GM19468 (cell line): ENCODE measurements around the gene SLC28A1.
A peak's percentile ranks its signal among the peaks of the same experiment; 100 is the strongest.
"Not testable (repeated sequence)": the region's sequence is repeated elsewhere in the genome, so short reads cannot be mapped to it uniquely, and the experiment has no call there.

Experiments
- ATAC-seq: cut with Tn5 transposase; IDR thresholded peaks from one replicate; pipeline ENCODE4 v1.9.1; 2021; ENCODE audit warnings: mild to moderate bottlenecking, moderate library complexity, moderate number of reproducible peaks; ENCODE audit not compliant: unreplicated experiment; ENCODE audit errors: extremely low read depth

The SLC28A1 gene

GRCh38 chr15:84908564-84908963, 24.1 kb downstream of the SLC28A1 start:
- ATAC-seq: no peak

DNA sequence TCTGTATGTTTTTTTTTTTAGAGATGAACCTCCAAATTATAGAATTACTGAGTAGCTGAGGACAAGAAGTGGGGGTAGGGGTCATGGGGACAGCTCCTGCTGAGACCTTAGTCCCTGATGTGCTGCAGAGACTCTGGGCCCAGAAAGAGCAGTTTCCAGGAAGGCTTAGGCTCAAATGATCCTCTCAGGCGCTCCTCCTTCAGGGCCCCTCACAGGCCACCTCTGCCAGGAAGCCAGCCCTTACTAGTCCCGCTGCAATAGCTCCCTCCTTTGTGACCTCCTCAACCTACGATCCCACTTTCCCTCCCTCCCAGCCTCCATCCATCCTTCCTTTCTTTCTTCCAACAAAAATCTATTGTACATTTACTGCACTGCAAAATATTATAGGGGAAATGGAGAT, 24.6 kb downstream of the SLC28A1 start:
- ATAC-seq: no peak

GRCh38 chr15:84909782-84910181, 25.3 kb downstream of the SLC28A1 start:
- ATAC-seq: no peak

GRCh38 chr15:84910928-84911623, 26.6 kb downstream of the SLC28A1 start:
- ATAC-seq: no peak

GRCh38 chr15:84911879-84912660, 27.6 kb downstream of the SLC28A1 start:
- no peak for ATAC-seq

DNA sequence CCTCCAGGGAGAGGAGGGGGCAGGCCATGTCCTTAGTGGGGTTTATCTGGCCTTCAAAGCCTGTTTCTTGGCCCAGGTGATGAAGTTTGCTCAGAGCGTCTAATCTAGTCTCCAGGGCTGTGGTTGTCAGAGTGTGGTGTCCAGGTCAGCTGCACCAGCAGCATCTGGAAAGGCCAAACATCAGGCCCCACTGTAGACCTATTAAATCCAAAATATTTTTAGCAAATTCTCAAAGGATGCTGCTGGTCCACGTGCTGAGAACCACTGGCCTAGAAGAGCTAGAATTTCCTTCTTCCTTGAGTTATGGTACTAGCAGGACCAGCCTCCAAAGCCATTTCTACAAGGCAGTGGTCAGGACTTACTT, 28.9 kb downstream of the SLC28A1 start:
- no peak for ATAC-seq

- no peak for ATAC-seq
Observed at GRCh38 chr15:84914351-84914750, 29.9 kb downstream of the SLC28A1 start.

DNA sequence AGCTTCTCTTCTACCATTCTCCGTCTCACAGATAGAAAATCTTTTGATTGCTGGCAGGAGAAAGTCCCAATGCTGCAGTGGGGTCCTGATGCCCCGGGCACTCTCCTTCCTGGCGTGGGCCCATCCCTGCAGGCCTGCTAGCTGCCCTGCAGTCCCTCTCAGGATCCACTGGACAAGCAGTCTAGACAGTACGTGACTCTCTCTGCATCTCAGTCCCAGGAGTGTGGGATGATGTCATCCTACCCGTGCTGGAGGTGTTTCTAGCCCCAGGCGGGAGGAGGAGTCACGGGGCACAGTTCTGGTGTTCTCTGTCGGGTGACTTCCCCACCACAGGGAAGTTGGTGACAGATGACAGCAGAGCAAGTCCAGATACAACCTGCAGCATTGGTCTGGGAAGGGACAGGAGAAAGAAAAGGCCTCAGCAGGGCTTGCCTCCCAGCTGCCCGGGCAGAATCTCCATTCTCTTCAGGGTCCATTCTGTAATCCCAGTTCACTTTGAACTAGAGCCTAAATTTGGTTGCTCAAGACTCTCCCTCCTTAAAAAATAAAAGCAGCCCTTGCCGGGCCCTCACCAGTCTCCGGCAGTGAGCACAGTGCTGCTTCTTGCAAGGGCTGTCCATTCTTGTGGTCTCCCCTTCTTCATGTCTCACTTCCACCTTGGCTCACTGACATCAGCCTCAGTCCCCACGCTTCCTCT, 30.6 kb downstream of the SLC28A1 start:
- ATAC-seq: peak; percentile 68

GRCh38 chr15:84915606-84915958, 31.1 kb downstream of the SLC28A1 start:
- no peak for ATAC-seq

DNA sequence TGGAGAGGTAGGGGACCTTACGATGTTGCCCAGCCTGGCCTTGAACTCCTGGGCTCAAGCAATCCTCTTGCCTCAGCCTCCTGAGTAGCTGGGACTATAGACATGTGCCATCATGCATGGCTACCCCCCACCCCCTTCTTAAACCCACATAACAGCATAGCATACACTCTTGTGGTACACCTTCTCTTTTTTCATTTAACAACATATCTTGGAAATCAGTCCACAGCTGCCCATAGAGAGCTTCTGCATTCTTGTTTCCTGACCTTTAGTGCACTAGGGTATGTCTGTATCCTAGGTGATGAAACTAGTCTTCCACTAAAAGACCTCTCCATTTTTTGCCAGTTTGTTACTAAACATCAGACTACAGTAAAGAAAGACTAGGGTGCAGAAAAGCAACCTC, 33.0 kb downstream of the SLC28A1 start:
- ATAC-seq: no peak

DNA sequence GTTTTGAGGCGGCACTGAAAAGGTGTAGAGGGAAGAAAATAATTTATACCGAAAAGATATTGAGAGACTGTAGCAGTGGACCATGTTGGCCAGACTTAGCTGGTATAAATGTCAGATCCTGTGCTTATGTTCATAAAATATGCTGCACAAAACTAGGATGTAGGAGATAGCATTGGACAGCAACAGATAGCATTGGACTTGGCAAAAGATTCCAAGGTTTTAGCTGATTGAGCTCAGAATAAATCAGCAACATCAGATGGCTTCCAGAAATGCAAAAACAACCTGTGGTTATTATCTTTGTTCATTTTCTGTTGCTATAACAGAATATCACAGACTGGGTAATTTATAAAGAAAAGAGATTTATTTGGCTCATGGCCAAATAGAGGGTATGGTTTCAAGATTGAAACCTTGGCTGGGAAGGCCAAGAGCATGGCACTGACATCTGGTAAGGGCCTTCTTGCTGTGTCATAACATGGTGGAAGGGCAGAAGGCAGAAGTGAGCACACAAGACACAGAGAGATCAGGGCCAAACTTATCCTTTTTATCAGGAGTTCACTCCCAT, 34.7 kb downstream of the SLC28A1 start:
- no peak for ATAC-seq

- ATAC-seq: no peak
Observed at GRCh38 chr15:84921121-84921520, 36.7 kb downstream of the SLC28A1 start.

- ATAC-seq: no peak
Observed at GRCh38 chr15:84922530-84922929, 38.1 kb downstream of the SLC28A1 start.

DNA sequence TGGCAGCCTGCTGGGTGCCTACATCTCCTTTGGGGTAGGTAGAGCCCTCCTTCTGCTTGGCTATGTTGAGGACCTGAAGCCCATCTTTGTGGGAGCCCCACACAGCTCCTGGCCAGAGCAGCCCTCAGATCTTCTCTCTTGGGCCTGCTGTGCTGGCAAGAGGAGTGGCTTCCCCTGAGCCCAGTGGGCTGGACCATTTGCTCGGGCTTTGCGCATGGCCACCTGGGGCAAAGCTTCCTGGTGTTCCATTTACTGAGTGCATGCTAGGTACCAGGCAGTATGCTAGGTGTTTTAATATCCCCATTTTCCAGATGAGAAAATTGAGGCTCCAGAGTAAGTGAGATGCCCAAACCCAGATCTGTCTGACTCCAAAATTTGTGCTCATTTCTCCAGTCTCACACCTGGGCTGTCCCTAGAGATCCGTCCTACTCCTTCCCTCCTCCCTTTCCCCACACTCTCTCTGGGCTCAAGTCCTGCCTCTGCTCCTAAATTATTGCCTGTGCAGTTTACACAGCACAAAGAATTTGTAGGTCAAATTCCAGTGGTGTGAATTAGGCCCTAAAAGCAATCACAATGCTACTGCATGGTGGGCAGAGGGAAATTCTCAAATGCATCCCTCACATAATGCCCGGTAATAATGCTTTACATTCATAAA, 39.7 kb downstream of the SLC28A1 start:
- ATAC-seq: no peak

DNA sequence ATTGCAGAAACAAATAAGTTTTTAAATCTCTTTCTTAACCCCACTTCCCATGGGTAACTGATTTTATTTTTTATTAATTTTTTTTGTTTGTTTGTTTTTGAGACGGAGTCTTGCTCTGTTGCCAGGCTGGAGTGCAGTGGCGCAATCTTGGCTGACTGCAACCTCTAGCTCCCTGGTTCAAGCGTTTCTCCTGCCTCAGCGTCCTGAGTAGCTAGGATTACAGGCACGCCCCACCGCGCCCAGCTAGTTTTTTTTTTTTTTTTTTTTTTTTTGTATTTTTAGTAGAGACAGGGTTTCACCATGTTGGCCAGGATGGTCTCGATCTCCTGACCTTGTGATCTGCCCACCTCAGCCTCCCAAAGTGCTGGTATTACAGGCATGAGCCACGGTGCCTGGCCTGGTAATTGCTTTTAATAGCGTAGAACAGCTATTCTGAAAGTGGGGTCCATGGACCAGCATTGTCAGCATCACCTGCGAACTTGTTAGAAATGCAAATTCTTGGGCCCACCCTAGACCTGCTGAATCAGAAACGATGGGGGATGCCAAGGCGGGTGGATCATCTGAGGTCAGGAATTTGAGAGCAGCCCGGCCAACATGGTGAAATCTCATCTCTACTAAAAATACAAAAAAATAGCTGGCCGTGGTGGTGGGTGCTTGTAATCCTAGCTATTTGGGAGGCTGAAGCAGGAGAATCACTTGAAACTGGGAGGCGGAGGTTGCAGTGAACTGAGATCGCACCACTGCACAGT, 40.5 kb downstream of the SLC28A1 start:
- ATAC-seq: not testable (repeated sequence)

- no peak for ATAC-seq
Observed at GRCh38 chr15:84925906-84926305, 41.4 kb downstream of the SLC28A1 start.

GRCh38 chr15:84926491-84927230, 42.2 kb downstream of the SLC28A1 start:
- no peak for ATAC-seq

- no peak for ATAC-seq
Observed at GRCh38 chr15:84928843-84929168, 44.3 kb downstream of the SLC28A1 start.
